Suppressor macrophage treated with lipopolysaccharide for 4 hours (primary cell): ENCODE measurements around the gene UGT1A3.
"Not testable (repeated sequence)": the region's sequence is repeated elsewhere in the genome, so short reads cannot be mapped to it uniquely, and the experiment has no call there.

Experiments
- DNase-seq: peaks from one replicate; pipeline ENCODE4 v3.0.0-alpha.2; 2020

Gene UGT1A3

DNA sequence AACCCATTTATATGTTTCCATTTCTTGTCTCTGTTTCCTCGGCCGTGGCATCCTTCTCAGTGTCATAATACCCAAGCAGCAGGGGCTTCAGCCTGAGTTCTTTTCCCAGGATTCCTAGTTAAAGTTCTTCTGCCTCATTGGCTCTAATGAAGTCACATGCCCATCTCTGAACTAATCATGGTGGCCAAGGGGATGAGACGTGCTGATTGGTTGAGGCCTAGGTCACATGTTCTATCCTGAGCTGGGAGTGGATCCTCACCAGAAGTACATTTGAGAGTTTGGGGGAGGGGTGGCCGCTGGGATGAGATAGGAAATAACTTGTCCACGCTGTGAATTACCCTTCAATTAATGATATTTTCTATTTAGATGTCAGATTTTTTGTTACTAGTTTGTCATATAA lies 19.9 kb upstream of the UGT1A3 start:
- DNase-seq: no peak

DNA sequence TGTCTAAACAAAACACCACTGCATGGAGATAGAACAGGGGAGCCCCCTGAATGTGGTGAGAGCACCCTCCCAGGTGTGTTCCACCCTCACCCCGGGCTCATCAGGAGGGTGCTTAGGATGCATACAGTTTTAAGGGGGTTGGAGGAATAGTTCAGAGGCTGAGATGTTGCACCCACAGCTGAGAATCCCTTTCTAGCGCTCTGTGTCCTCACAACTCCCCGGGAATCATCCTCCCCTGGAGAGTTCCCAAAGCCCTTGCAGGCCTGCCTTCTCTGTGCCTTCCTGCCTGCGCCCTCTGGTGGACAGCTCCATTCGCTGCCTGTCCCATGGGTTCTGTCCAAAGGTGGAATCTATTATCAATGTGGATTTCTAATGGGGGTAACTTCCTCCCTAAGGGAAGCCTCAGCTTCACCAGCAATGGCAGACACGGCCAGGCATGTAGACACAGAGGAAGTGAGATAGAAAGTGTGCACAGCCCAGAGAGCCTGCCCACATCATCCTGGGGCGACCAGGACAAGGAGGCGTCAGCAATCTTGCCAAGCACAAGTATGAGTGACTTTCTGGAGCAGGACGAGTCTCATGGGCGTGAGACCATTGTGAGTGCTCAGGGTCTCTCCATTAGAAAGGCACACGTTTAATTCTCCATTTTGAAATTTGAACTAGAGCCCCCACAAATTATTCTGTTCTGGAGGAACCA lies 17.4 kb upstream of the UGT1A3 start:
- peak; percentile 75 for DNase-seq

DNA sequence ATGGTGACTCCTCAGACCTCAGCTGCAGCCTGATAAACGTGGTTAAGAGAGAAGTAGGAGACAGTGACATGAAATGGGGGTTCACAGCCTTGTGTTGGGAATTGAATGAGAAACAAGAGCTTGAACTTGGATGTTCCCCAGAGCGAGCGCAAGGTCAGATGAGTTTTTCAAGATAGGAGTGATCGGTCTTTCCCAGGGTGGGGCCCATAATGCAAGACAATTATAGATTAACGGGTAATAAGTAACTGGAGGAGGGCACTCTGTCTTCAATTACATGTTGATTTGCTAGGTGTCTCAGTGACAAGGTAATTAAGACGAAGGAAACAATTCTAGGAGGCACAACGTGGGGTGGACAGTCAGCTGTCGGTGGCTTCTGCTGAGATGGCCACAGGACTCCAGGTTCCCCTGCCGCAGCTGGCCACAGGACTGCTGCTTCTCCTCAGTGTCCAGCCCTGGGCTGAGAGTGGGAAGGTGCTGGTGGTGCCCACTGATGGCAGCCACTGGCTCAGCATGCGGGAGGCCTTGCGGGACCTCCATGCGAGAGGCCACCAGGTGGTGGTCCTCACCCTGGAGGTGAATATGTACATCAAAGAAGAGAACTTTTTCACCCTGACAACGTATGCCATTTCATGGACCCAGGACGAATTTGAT lies 16.1 kb upstream of the UGT1A3 start, which contains the start of gene UGT1A5:
TSS of gene UGT1A5 (plus strand) at position 297 of the 651 bp plus-strand sequence. CDS start at position 382, 85 bp downstream.
- no peak for DNase-seq

DNA sequence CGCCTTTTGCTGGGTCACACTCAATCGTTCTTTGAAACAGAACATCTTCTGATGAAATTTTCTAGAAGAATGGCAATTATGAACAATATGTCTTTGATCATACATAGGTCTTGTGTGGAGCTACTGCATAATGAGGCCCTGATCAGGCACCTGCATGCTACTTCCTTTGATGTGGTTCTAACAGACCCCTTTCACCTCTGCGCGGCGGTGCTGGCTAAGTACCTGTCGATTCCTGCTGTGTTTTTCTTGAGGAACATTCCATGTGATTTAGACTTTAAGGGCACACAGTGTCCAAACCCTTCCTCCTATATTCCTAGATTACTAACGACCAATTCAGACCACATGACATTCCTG lies 15.6 kb upstream of the UGT1A3 start:
- DNase-seq: no peak

DNA sequence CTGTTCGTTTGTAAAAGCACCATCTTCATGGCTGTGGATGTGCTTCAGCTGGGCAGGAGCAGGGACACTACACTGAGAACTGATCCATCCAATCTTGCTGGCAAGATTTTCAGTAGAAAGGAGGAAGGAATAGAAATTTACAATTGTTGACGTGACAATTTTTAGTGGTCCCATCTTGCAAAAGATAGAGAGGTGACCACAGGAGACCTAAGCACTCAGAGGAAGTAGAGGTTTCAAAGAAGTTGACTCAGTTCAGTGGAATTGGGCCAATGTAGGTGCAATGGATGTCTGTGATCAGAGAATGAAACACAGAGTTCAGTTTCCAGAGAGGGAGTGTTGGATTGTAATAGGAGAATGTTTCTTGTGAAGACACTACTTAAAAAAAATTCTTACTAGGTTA lies 14.7 kb upstream of the UGT1A3 start:
- DNase-seq: no peak

DNA sequence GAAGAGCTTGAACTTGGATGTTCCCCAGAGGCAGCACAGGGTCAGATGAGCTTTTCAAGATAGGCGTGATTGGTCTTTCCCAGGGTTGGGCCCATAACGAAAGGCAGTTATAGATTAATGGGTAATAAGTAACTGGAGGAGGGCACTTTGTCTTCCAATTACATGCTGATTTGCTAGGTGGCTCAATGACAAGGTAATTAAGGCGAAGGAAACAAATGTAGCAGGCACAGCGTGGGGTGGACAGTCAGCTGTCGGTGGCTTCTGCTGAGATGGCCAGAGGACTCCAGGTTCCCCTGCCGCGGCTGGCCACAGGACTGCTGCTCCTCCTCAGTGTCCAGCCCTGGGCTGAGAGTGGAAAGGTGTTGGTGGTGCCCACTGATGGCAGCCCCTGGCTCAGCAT lies 10.3 kb upstream of the UGT1A3 start, which contains the start of gene UGT1A4:
TSS of gene UGT1A4 (plus strand) at position 185 of the 400 bp plus-strand sequence. CDS start at position 270, 85 bp downstream.
- DNase-seq: no peak

DNA sequence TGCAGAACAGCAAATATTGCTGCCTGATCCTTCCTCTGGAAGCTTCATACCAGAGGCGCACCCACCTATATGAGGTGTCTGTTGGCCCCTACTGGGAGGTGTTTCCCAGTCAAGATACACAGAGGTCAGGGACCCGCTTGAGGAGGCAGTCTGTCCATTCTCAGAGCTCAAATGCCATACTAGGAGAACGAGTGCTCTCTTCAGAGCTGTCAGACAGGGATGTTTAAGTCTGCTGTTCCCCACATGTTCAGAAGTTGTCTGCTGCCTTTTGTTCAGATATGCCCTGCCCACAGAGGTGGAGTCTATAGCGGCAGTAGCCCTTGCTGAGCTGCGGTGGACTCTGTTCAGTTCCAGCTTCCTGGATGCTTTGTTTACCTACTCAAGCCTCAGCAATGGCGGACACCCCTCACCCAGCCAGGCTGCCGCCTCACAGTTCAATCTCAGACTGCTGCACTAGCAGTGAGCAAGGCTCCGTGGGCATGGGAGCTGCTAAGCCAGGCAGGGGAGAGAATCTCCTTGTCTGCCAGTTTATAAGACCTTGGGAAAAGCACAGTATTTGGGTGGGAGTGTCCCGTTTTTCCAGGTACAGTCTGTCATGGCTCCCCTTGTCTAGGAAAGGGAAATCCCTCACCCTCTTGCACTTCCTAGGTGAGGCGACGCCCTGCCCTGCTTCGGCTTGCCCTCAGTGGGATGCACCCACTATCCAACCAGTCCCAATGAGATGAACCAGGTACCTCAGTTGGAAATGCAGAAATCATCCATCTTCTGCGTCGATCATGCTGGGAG lies 8.2 kb downstream of the UGT1A3 start:
- DNase-seq: not testable (repeated sequence)

DNA sequence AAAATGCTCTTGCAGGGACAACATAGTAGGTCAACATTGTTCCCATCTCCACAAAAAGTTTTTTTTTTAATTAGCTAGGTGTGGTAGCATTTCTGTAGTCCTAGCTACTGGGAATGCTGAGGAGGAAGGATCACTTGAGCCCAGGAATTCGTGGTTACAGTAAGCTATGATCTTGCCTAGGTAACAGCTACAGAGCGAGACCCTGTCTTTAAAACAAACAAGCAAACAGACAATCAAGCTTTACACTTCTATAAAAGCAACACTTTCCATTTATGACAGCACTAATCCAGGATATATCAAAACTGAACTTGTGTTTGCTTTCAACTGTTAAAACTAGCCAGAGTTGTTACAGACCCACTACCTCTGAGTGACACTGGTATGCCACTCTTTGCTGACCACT lies 12.0 kb downstream of the UGT1A3 start:
- DNase-seq: no peak

DNA sequence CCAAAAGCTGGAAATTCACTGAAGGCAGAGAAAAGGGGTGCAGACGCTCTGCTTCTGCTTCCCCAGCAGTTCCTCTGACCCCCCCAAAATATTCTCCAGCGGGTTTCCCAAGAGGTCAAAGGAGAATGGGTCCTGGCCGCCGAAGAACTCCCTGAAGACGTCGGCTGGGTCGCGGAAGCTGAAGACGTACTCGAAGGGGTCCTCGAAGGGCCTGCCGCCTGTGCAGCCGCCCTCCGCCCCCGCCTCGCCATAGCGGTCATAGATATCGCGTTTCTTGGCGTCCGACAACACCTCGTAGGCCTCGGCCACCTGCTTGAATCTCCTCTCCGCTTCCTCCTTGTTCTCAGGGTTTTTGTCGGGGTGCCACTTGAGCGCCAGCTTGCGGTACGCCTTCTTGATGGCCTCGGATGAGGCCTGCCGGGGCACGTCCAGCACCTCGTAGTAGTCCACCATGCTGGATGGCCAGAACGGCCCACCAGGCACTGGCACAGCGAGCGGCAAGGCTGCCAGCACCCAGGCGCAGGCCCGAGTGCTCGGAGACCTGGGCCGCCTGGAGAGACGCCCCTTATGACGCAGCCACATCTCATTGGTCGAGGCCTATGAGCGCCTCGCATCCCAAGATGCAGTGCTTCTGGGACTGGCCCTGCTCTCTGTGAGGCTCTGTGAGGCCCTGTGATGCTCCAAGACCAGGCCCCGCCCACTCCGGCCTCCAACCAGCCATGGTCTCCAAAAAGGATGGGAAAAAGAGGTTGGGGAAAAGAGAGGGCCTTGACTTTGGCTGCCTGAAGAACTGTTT lies 14.8 kb downstream of the UGT1A3 start:
- no peak for DNase-seq

DNA sequence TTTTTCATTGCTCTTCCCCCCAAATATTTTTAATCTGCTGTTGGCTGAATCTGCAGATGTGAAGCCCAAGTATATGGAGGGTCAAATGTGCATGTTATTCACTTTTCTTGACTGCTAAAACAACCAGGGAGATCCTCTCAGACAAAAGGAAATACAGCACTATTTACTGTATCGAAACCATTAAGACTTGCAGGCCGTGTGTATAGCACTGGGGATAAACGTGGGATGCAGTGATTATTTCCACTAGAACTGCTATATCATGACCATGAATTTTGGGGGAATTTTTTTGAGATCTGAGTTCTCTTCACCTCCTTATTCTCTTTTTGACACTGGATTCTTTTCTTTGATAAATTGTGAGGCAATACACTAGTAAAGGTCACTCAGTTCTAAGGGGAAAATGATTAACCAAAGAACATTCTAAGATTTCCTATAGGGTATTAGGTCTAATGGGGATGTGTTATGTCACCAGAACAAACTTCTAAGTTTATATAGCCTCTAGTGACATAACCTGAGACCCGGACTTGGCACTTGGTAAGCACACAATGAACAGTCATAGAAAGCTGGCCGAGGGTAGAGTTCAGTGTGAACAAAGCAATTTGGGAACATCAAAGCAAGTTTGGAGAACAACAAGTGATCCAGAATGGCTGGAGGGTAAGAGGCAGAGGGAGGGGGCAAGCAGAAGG lies 16.4 kb downstream of the UGT1A3 start:
- no peak for DNase-seq

DNA sequence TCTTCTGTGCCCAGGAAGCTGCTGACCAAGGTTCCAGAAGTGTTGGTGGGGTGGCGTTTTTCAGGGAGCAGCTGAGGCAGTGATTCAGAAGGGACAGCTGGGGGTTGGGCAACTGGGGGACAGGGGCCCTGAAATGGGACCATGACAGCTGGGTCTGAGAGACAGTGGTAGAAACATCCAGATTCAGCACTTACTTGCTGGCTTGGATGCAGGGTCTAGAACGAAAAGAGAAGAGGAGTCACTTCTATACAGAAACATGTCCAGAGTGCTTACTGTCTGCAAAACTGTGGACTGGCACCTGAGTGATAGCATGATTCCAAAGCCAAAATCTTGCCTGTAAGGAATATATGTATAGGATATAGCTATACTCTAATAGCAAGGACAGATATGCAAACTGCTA lies 17.0 kb downstream of the UGT1A3 start:
- not testable (repeated sequence) for DNase-seq

DNA sequence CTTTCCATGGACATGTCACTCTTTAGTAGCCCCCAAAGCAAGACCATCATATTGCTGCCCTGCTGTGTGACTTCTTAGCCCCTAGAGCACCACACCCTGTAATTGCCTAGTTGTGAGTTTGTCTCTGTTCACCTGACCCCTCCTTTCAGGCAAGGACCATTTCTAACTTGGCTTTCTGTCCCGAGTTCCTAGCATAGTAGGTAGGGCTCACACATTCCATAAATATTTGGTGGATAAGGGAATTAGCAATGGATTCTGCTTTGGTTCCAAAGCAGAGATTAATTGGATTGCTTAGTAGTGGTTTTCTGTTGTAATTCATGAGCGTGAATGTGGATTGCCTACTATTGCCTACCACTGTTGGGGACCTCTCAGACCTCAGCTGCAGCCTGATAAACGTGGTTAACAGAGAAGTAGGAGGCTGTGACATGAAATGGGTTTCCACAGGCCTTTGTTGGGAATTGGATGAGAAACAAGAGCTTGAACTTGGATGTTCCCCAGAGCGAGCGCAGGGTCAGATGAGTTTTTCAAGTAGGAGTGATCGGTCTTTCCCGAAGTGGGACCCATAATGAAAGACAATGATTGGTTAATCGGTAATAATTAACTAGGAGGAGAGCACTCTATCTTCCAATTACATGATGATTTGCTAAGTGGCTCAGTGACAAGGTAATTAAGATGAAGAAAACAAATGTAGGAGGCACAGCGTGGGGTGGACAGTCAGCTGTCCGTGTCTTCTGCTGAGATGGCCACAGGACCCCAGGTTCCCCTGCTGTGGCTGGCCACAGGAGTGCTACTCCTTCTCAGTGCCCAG lies 17.8 kb downstream of the UGT1A3 start:
- no peak for DNase-seq

DNA sequence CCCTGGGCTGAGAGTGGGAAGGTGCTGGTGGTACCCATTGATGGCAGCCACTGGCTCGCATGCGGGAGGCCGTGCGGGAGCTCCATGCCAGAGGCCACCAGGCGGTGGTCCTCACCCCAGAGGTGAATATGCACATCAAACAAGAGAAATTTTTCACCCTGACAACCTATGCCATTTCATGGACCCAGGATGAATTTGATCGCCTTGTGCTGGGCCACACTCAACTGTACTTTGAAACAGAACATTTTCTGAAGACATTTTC lies 18.4 kb downstream of the UGT1A3 start:
- DNase-seq: no peak

DNA sequence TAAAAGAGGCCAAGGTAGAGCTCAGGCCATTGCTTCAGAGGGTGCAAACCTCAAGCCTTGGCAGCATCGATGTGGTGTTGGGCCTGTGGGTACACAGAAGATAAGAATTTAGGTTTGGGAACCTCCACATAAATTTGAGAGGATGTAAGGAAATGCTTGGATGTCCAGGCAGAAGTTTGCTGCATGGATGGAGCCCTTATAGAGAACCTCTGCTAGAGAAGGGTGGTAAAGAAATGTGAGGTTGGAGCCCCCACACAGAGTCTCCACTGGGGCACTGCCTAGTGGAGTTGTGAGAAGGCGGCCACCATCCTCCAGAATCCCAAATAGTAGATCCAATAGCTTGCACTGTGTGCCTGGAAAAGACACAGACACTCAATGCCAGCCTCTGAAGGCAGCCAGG lies 21.8 kb downstream of the UGT1A3 start:
- DNase-seq: not testable (repeated sequence)

DNA sequence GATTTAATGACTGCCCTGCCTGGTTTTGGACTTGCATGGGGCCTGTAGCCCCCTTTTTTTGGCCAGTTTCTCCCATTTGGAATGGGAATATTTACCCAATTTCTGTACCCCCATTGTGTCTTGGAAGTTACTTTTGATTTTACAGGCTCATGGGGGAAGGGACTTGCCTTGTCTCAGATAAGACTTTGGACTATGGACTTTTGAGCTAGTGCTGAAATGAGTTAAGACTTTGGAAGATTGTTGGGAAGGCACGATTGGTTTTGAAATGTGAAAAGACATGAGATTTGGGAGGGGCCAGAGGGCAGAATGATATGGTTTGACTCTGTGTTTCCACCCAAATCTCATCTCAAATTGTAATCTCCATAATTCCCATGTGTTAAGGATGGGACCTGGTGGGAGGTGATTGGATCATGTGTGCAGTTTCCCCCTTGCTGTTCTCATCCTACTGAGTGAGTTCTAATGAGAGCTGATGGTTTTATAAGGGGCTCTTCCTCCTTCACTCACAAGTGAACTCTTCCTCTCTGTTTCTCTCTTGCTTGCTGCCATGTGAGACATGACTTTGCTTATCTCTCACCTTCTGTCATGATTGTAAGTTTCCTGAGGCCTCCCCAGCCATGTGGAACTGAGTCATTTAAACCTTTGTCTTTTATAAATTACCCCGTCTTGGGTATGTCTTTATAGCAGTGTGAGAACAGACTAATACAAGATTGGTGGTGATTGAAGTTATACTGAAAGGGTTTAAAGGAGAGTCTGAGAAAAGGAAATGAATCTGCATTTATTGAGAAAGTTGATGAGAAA lies 22.6 kb downstream of the UGT1A3 start:
- DNase-seq: not testable (repeated sequence)

DNA sequence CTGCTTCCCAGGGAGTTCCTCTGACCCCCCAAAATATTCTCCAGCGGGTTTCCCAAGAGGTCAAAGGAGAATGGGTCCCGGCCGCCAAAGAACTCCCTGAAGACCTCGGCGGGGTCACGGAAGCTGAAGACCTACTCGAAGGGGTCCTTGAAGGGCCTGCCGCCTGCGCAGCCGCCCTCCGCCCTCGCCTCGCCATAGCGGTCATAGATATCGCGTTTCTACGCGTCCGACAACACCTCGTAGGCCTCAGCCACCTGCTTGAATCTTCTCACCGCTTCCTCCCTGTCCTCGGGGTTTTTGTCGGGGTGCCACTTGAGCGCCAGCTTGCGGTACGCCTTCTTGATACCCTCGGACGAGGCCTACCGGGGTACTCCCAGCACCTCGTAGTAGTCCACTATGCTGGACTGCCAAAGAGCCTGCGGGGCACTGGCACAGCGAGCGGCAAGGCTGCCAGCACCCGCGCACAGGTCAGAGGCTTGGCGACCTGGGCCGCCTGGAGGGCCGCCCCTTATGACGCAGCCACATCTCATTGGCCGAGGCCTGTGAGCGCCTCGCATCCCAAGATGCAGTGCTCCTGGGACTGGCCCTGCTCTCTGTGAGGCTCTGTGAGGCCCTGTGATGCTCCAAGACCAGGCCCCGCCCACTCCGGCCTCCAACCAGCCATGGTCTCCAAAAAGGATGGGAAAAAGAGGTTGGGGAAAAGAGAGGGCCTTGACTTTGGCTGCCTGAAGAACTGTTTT lies 26.2 kb downstream of the UGT1A3 start:
- no peak for DNase-seq

DNA sequence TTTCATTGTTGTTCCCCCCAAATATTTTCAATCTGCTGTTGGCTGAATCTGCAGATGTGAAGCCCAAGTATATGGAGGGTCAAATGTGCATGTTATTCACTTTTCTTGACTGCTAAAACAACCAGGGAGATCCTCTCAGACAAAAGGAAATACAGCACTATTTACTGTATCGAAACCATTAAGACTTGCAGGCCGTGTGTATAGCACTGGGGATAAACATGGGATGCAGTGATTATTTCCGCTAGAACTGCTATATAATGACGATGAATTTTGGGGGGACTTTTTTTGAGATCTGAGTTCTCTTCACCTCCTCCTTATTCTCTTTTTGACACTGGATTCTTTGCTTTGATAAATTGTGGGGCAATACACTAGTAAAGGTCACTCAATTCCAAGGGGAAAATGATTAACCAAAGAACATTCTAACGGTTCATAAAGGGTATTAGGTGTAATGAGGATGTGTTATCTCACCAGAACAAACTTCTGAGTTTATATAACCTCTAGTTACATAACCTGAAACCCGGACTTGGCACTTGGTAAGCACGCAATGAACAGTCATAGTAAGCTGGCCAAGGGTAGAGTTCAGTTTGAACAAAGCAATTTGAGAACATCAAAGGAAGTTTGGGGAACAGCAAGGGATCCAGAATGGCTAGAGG lies 27.7 kb downstream of the UGT1A3 start:
- DNase-seq: no peak

DNA sequence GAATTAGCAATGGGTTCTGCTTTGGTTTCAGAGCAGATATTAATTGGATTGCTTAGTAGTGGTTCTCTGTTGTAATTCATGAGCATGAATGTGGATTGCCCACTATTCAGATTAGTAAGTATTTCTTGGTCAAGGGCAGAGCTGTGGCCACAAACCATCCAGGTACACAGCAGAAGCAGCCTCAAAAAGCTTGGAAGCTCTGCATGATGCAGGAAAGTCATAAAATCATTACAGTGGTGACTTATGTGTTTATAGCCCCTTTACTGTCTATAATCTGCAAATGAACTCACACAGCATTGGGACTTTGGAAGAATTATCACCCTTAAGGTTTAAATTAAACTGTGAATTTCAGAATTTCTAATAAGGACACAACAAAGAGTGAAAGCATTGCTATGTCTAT lies 29.3 kb downstream of the UGT1A3 start:
- no peak for DNase-seq

DNA sequence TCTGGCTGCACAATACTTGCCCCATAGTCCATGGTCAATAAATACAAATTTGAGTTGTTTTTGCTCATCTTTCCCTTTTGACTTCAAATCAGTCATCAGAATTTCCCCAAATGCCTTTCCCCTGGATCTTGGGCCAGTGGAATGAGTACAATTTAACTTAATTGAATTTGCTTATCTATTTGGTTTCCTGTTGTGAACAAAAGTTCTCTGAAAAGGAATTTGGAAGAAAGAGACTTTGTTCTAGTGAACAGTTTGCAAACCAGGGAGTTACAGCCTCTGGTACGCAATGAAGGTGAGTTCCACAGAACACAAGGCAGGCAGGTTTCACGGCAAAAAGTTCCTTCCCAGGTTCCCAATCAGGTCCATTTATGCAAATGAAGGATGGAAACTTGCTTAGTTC lies 30.0 kb downstream of the UGT1A3 start:
- DNase-seq: no peak

DNA sequence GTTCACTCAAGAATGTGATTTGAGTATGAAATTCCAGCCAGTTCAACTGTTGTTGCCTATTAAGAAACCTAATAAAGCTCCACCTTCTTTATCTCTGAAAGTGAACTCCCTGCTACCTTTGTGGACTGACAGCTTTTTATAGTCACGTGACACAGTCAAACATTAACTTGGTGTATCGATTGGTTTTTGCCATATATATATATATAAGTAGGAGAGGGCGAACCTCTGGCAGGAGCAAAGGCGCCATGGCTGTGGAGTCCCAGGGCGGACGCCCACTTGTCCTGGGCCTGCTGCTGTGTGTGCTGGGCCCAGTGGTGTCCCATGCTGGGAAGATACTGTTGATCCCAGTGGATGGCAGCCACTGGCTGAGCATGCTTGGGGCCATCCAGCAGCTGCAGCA lies 31.2 kb downstream of the UGT1A3 start, which contains the start of gene UGT1A1:
TSS of gene UGT1A1 (plus strand) at position 228 of the 400 bp plus-strand sequence. CDS start at position 246, 18 bp downstream.
- no peak for DNase-seq
